Peyer's patch (tissue), 4 donors: Measurements from ENCODE around the gene UAP1. TPM values are rescaled to one million over a fixed set of nuclear protein-coding genes. Genes with fewer than 3 reads are reported as not detected.

Experiments
- DNase-seq, 3 donors: peaks; one replicate each; pipeline ENCODE4 v3.0.0-alpha.2; 2017 to 2019
- H3K27ac ChIP-seq, 4 donors: fragments of 200-600 bp; sonication (generic); one replicate each; pipeline ENCODE4 v1.5.1; 2016 to 2019
- H3K27me3 ChIP-seq, 2 donors: fragments of 200-600 bp; sonication (generic); one replicate each; pipeline ENCODE4 v1.5.1; 2019
- H3K36me3 ChIP-seq, 3 donors: fragments of 200-600 bp; sonication (generic); one replicate each; pipeline ENCODE4 v1.5.1; 2016 to 2019
- H3K4me1 ChIP-seq, 4 donors: fragments of 200-600 bp; sonication (generic); one replicate each; pipeline ENCODE4 v1.5.1; 2016 to 2019
- H3K4me3 ChIP-seq, 4 donors: fragments of 200-600 bp; sonication (generic); 1 replicate in 3 of 4; 2 replicates in 1 of 4; pipeline ENCODE4 v1.5.1; 2016 to 2019; ENCODE audit warnings: mild to moderate bottlenecking in 1 of 4
- H3K9me3 ChIP-seq, 4 donors: fragments of 200-600 bp; sonication (generic); one replicate each; pipeline ENCODE4 v1.5.1; 2016 to 2019; ENCODE audit warnings: mild to moderate bottlenecking in 1 of 4
- POLR2A ChIP-seq, 2 donors: fragments of 450-650 bp; IDR thresholded peaks; one replicate each; pipeline ENCODE4 v1.5.1; 2017; ENCODE audit warnings: antibody characterized with exemption in 2 of 2, mild to moderate bottlenecking in 2 of 2, moderate library complexity in 2 of 2
- total RNA-seq, 4 donors: library from RNA; depleted of rRNA; stranded (reverse); fragments of >200 nt; gene quantifications; one replicate each; pipeline ENCODE4 v1.1.0, GENCODE V29; 2016
- TF ChIP-seq, protein P1 (sequence below), 6 experiments: fragments of 450-650 bp in 4 of 6; fragments of 200-600 bp in 2 of 6; sonication (generic) in 1 of 6; IDR thresholded peaks; one replicate each; pipeline ENCODE4 v1.5.1; 2017 to 2019; ENCODE audit warnings: antibody characterized with exemption in 6 of 6, mild to moderate bottlenecking in 3 of 6, moderate library complexity in 1 of 6

Gene UAP1
- total RNA-seq: 100 to 1,000 TPM; 101 to 131 (median 122) TPM

DNA sequence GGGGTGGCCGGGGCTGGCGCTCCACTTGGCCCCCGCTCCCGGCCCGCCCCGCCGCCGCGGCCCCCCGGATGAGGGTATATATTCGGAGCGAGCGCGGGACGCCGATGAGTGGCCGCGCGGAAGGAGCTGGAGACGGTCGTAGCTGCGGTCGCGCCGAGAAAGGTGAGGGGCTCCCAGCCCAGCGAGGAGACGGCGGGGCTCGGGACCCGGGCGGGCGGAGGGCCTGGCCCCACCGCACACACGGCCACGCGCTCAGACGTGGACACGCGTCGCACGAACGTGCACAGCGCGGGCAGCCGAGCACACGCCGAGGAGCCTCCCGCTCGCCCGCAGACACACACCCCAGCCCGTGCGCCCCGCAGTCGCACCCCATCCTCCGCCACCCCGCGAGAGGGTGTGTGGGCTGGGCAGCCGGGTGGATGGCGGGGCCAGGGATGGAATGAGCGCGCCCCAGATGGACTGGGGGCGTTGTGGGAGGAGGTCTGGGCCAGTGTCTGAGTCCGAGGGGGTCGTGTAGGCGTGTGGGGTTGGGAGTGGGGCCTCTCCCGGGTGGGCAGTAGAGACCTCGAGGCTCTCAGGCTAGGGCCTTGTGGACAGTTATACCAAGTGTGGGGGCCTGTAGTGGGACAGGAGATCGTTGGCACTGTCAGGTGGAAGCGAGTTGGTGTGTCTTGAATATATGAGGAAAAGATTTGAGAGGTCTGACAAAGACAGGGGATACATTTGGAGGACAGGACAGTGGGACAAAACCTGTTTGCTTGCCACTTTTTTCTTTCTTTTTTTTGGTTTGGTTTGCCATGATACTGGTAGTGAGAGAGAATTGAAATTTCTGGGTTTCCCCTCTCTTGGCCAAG is at the start of gene UAP1:
Gene UAP1, plus strand, starts transcription at position 107 of the 854 bp plus-strand sequence. CDS start 4,347 bp downstream, outside the sequence.
- TF ChIP-seq POLR2A (IDR thresholded peaks at IDR 0.05): peak; percentile 93 to 94
- TF ChIP-seq, protein P1, sequence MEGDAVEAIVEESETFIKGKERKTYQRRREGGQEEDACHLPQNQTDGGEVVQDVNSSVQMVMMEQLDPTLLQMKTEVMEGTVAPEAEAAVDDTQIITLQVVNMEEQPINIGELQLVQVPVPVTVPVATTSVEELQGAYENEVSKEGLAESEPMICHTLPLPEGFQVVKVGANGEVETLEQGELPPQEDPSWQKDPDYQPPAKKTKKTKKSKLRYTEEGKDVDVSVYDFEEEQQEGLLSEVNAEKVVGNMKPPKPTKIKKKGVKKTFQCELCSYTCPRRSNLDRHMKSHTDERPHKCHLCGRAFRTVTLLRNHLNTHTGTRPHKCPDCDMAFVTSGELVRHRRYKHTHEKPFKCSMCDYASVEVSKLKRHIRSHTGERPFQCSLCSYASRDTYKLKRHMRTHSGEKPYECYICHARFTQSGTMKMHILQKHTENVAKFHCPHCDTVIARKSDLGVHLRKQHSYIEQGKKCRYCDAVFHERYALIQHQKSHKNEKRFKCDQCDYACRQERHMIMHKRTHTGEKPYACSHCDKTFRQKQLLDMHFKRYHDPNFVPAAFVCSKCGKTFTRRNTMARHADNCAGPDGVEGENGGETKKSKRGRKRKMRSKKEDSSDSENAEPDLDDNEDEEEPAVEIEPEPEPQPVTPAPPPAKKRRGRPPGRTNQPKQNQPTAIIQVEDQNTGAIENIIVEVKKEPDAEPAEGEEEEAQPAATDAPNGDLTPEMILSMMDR (IDR thresholded peaks at IDR 0.05): peak in 1 of 6 experiments; percentile 13
- Histone ChIP-seq H3K4me3 (peak within 1 kb of the TSS; percentile 76 to 87 (median 84)), H3K4me1 (peaks cover 0 to 19% (median 2%) of the 10 kb centered on the region in 4 donors), H3K9me3 (no peaks in the 10 kb centered on the region), H3K27me3 (no peaks in the 10 kb centered on the region), H3K27ac (peak within 1 kb of the TSS; percentile 90 to 99 (median 98)), H3K36me3 (peaks cover 0 to 15% (median 0%) of the 10 kb centered on the region in 3 donors)
- peak in 1 of 3 donors; percentile 67 for DNase-seq

DNA sequence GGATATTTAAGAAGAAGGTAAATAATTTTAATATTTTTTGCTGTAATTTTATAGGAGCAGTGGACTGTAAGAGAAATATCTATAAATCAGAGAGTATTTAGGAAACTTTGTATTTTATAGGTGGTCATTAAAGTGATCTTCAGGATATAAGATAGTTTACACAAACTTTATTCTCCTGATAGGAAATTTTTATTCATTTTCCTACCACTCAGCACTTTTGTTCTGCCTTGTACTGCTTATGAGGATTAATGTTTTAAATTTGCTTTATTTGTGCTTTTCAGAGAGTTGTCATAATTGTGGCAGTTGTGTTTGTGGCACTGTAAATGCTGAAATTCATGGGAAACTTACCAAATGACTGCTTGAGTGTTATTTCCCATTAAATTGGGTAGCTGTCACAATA is 34.2 kb upstream of the UAP1 start:
- no peaks in the 10 kb centered on the region for H3K27me3 ChIP-seq
- H3K9me3 ChIP-seq: no peaks in the 10 kb centered on the region
- no peak overlapping the region for H3K27ac ChIP-seq
- no peak overlapping the region for H3K4me3 ChIP-seq
- peaks cover 0 to 4% (median 0%) of the 10 kb centered on the region in 4 donors for H3K4me1 ChIP-seq
- H3K36me3 ChIP-seq: peaks cover 0 to 41% (median 0%) of the 10 kb centered on the region in 3 donors
- no peak for TF ChIP-seq POLR2A (IDR thresholded peaks at IDR 0.05)
- TF ChIP-seq, protein P1 (IDR thresholded peaks at IDR 0.05): no peak
- no peak for DNase-seq

DNA sequence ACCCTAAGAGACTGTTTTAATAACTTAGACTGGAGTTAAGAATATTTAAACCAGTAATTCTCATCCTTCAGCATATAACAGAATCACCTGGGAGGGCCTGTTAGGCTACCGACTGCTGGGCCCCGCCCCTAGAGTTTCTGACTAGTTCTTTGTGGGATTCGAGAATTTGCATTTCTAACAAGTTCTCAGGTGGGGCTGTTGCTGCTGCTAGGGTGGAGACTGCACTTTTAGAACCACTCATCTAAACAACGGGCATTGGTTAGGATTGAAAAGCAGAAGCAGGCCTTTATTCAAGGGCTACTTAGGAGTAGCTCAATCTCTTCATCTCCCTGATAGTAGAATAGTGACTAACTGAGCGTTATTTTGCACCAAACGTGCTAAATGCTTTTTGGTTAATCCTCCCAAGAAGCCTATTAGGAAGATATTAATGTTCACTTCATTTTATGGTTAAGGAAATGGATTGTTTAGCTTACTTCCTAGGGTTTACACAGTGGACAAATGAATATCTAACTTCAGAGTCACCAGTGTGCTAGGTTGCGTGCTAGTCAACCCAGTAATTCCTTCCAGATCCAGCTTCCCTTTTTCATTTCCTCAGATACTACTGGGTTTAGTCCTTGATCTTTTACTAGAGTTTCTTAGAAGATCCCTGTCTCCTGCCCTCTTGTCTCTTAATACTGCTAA is 31.1 kb upstream of the UAP1 start:
- DNase-seq: peak in 2 of 3 donors; percentile 51 to 57
- peak overlapping the region in 2 of 4 donors; percentile 14 to 42 for H3K27ac ChIP-seq
- no peak overlapping the region for H3K4me3 ChIP-seq
- no peaks in the 10 kb centered on the region for H3K9me3 ChIP-seq
- H3K27me3 ChIP-seq: no peaks in the 10 kb centered on the region
- H3K4me1 ChIP-seq: peaks cover 0 to 4% (median 0%) of the 10 kb centered on the region in 4 donors
- TF ChIP-seq, protein P1 (IDR thresholded peaks at IDR 0.05): no peak
- H3K36me3 ChIP-seq: peaks cover 0 to 16% (median 0%) of the 10 kb centered on the region in 3 donors

GRCh38 chr1:162530988-162531319 is 30.6 kb upstream of the UAP1 start:
- peaks cover 0 to 4% (median 0%) of the 10 kb centered on the region in 4 donors for H3K4me1 ChIP-seq
- peaks cover 0 to 13% (median 0%) of the 10 kb centered on the region in 3 donors for H3K36me3 ChIP-seq
- peak overlapping the region in 2 of 4 donors; percentile 14 to 42 for H3K27ac ChIP-seq
- H3K4me3 ChIP-seq: no peak overlapping the region
- TF ChIP-seq, protein P1 (IDR thresholded peaks at IDR 0.05): no peak
- TF ChIP-seq POLR2A (IDR thresholded peaks at IDR 0.05): no peak
- H3K27me3 ChIP-seq: no peaks in the 10 kb centered on the region
- no peaks in the 10 kb centered on the region for H3K9me3 ChIP-seq
- DNase-seq: no peak

DNA sequence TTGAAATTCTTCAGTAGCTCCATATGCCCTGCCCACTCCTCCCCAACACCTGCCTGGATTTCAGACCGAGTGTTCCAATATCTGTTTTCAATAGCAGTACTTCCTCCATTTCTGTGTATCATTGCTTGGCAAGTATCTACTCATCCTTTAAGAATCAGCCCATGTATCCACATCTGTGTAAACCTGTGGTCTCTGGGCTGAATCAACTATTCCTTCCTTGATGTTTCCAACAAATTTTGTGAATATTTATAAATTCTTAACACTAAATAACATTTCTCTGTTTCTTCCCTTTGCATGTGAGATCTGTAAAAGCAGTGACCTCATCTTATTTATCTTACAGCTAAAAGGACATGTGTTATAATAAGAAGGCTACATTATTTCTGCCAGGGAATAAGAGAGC is 26.0 kb upstream of the UAP1 start:
- Histone ChIP-seq H3K27ac (no peak overlapping the region), H3K36me3 (no peaks in the 10 kb centered on the region), H3K4me1 (peaks cover 0 to 4% (median 0%) of the 10 kb centered on the region in 4 donors), H3K4me3 (no peak overlapping the region), H3K9me3 (no peaks in the 10 kb centered on the region), H3K27me3 (no peaks in the 10 kb centered on the region)
- TF ChIP-seq, protein P1 (IDR thresholded peaks at IDR 0.05): no peak
- TF ChIP-seq POLR2A (IDR thresholded peaks at IDR 0.05): no peak
- no peak for DNase-seq
